A549 (cell line): ENCODE data around the gene ART1. TPM values are rescaled to one million over a fixed set of nuclear protein-coding genes. Genes with fewer than 3 reads are reported as not detected.

Source experiments
- ATAC-seq, 2 experiments: fragments of 200-7000 bp in 1 of 2; fragments of >200 bp in 1 of 2; cut with Nextera tagmentation in 1 of 2; cut with Tn5 transposase in 1 of 2; 3 replicates each; pipeline versions ENCODE4 v1.8.0 to v1.9.1; 2018 to 2020; ENCODE audit warnings: mild to moderate bottlenecking in 1 of 2, moderate library complexity in 1 of 2
- CTCF ChIA-PET: fragments of 300-600 bp; sonication (Branson Sonifier 250); formaldehyde crosslinking; extraction: SDS; loops from one replicate; lab custom pipeline; 2021; ENCODE audit warnings: antibody characterized with exemption, inconsistent platforms; lab: Yijun Ruan, JAX
- POLR2A ChIA-PET: fragments of 350-600 bp; formaldehyde crosslinking; extraction: SDS; loops from one replicate; lab custom pipeline; 2021; ENCODE audit warnings: antibody characterized with exemption, inconsistent platforms; lab: Yijun Ruan, JAX
- DNase-seq, 2 experiments: peaks; one replicate each; pipeline versions ENCODE4 v3.0.0 to v3.0.0-alpha.2; 2011 to 2016; ENCODE audit warnings: low read depth in 1 of 2, low spot score in 1 of 2
- FAIRE-seq: peaks from 2 replicates; lab custom pipeline; 2011; peaks lifted over from hg19 to GRCh38; lab: Jason Lieb, UNC
- H3K27ac ChIP-seq, 2 experiments: fragments of >200 bp; sonication (Bioruptor Twin); formaldehyde crosslinking; 3 replicates each; pipeline ENCODE4 v1.5.1; 2016 to 2017
- H3K4me1 ChIP-seq: fragments of >200 bp; sonication (Bioruptor Twin); formaldehyde crosslinking; 3 replicates; pipeline ENCODE4 v1.6.1; 2016
- H3K4me2 ChIP-seq: fragments of >200 bp; sonication (Bioruptor Twin); formaldehyde crosslinking; 3 replicates; pipeline ENCODE4 v1.6.1; 2016
- H3K4me3 ChIP-seq: fragments of >200 bp; sonication (Bioruptor Twin); formaldehyde crosslinking; 3 replicates; pipeline ENCODE4 v1.5.1; 2016
- H3K9me3 ChIP-seq: fragments of >200 bp; sonication (Bioruptor Twin); formaldehyde crosslinking; 3 replicates; pipeline ENCODE4 v1.6.1; 2016
- ATOH8 ChIP-seq: fragments of 250-450 bp; sonication (Bioruptor Pico); IDR thresholded peaks from 2 replicates; pipeline ENCODE4 v1.5.0; 2020; ENCODE audit warnings: low read depth, mild to moderate bottlenecking, moderate library complexity
- CBX8 ChIP-seq: fragments of 200-600 bp; sonication (generic); IDR thresholded peaks from 2 replicates; pipeline ENCODE4 v1.6.1; 2016
- CEBPB ChIP-seq, 2 experiments: fragments of >200 bp in 1 of 2; sonication (Bioruptor Twin) in 1 of 2; formaldehyde crosslinking in 1 of 2; IDR thresholded peaks; 2 replicates each; pipeline ENCODE4 v1.6.1; 2012 to 2016
- CHD2 ChIP-seq: fragments of 150-350 bp; IDR thresholded peaks from 2 replicates; pipeline ENCODE4 v1.6.1; 2014; ENCODE audit warnings: low read length; ENCODE audit not compliant: partially characterized antibody
- EHF ChIP-seq: fragments of 250-450 bp; sonication (Bioruptor Pico); IDR thresholded peaks from 2 replicates; pipeline ENCODE4 v1.5.0; 2020; ENCODE audit warnings: mild to moderate bottlenecking
- EHMT2 ChIP-seq: fragments of 200-600 bp; sonication (generic); IDR thresholded peaks from 2 replicates; pipeline ENCODE4 v1.6.1; 2016; ENCODE audit warnings: antibody characterized with exemption, low read depth, mild to moderate bottlenecking, moderate library complexity
- ESRRA ChIP-seq: fragments of 150-350 bp; IDR thresholded peaks from 2 replicates; pipeline ENCODE4 v1.6.1; 2014; ENCODE audit warnings: mild to moderate bottlenecking, low read length, borderline replicate concordance
- FOSB ChIP-seq: fragments of 250-450 bp; sonication (Bioruptor Pico); IDR thresholded peaks from 2 replicates; pipeline ENCODE4 v1.5.0; 2020; ENCODE audit warnings: mild to moderate bottlenecking, moderate library complexity
- HDAC2 ChIP-seq: fragments of 200-600 bp; sonication (generic); IDR thresholded peaks from 2 replicates; pipeline ENCODE4 v1.6.1; 2016
- HOXB13 ChIP-seq: fragments of 250-450 bp; sonication (Bioruptor Pico); IDR thresholded peaks from 2 replicates; pipeline ENCODE4 v1.5.0; 2020; ENCODE audit warnings: low read depth, mild to moderate bottlenecking, moderate library complexity
- HOXB5 ChIP-seq: fragments of 250-450 bp; sonication (Bioruptor Pico); IDR thresholded peaks from 2 replicates; pipeline ENCODE4 v1.5.0; 2020; ENCODE audit warnings: mild to moderate bottlenecking, moderate library complexity
- KDM5A ChIP-seq: fragments of 200-600 bp; sonication (generic); IDR thresholded peaks from 2 replicates; pipeline ENCODE4 v1.6.1; 2016; ENCODE audit warnings: antibody characterized with exemption, mild to moderate bottlenecking
- MAX ChIP-seq: IDR thresholded peaks from 2 replicates; pipeline ENCODE4 v1.6.1; 2012
- NFE2L2 ChIP-seq: fragments of 150-350 bp; conservative IDR thresholded peaks from 2 replicates; pipeline ENCODE4 v1.6.1; 2014; ENCODE audit warnings: low read length
- NPAS2 ChIP-seq: fragments of 250-450 bp; sonication (Bioruptor Pico); IDR thresholded peaks from 2 replicates; pipeline ENCODE4 v1.8.0; 2022; ENCODE audit warnings: mild to moderate bottlenecking, moderate library complexity, borderline replicate concordance
- POLR2A ChIP-seq: IDR thresholded peaks from 2 replicates; pipeline ENCODE4 v1.6.1; 2012; ENCODE audit warnings: mild to moderate bottlenecking, low read length
- RARB ChIP-seq: fragments of 250-450 bp; sonication (Bioruptor Pico); IDR thresholded peaks from 2 replicates; pipeline ENCODE4 v1.8.0; 2021; ENCODE audit warnings: mild to moderate bottlenecking, moderate library complexity
- RCOR1 ChIP-seq: fragments of 150-350 bp; IDR thresholded peaks from 2 replicates; pipeline ENCODE4 v1.6.1; 2014; ENCODE audit warnings: antibody characterized with exemption, low read length, low read depth
- REST ChIP-seq: fragments of 200-600 bp; sonication (generic); IDR thresholded peaks from 2 replicates; pipeline ENCODE4 v1.6.1; 2016; ENCODE audit warnings: antibody characterized with exemption, mild to moderate bottlenecking, moderate library complexity
- RNF2 ChIP-seq: fragments of 200-600 bp; sonication (generic); IDR thresholded peaks from 2 replicates; pipeline ENCODE4 v1.6.1; 2016; ENCODE audit warnings: low read depth, mild to moderate bottlenecking, antibody characterized with exemption, moderate library complexity, borderline replicate concordance
- SMC3 ChIP-seq: fragments of >200 bp; sonication (Bioruptor Twin); formaldehyde crosslinking; IDR thresholded peaks from 3 replicates; pipeline ENCODE4 v1.6.1; 2018; ENCODE audit warnings: inconsistent platforms
- SREBF2 ChIP-seq: fragments of 450-650 bp; IDR thresholded peaks from 2 replicates; pipeline ENCODE4 v1.6.1; 2014; ENCODE audit warnings: mild to moderate bottlenecking, moderate library complexity
- USF2 ChIP-seq: fragments of 450-650 bp; IDR thresholded peaks from 2 replicates; pipeline ENCODE4 v1.6.1; 2014; ENCODE audit warnings: antibody characterized with exemption
- ZFP36 ChIP-seq: fragments of 450-650 bp; IDR thresholded peaks from 2 replicates; pipeline ENCODE4 v1.6.1; 2014; ENCODE audit warnings: borderline replicate concordance; ENCODE audit not compliant: partially characterized antibody
- ZNF302 ChIP-seq: fragments of 250-450 bp; sonication (Bioruptor Pico); IDR thresholded peaks from 2 replicates; pipeline ENCODE4 v1.9.0; 2021; ENCODE audit warnings: inconsistent platforms, mild to moderate bottlenecking, moderate library complexity
- WGBS: methylation state at CpG from one replicate; pipeline ENCODE4 v1.1.6; 2017; ENCODE audit errors: missing lambda C conversion rate; 5-methylcytosine and 5-hydroxymethylcytosine counted together
- polyA plus RNA-seq, 4 experiments: library from polyadenylated mRNA; depleted of rRNA in 3 of 4; stranded (reverse); fragments of >200 nt; fragmentation: RNase III in 1 of 4; extraction: RNeasy Plus Mini Kit Qiagen cat#74134 plus additional on column Dnase treatment in 1 of 4; gene quantifications; 2 replicates in 3 of 4; 3 replicates in 1 of 4; pipeline ENCODE4 v1.2.3, GENCODE V29; 2011 to 2017
- TF ChIP-seq, protein P1 (sequence below): IDR thresholded peaks from 2 replicates; pipeline ENCODE4 v1.6.1; 2012; ENCODE audit warnings: low read depth, borderline replicate concordance
- TF ChIP-seq, protein P2 (sequence below): fragments of >200 bp; sonication (Bioruptor Twin); formaldehyde crosslinking; IDR thresholded peaks from 3 replicates; pipeline ENCODE4 v1.5.1; 2016

ART1 gene
- polyA plus RNA-seq, 2 of the 4 experiments (the other 2 are of a cell fraction): not detected

GRCh38 chr11:3667149-3668035 is 22.5 kb downstream of the ART1 start:
- ChIA-PET POLR2A (no interaction called here), CTCF (interaction anchor here (1.7 kb wide), 1 partner anchor 141 kb away, joined by 7 read pairs; the partner anchor contains the start of gene PGAP2)
- DNase-seq (no peak), FAIRE-seq (no peak), ATAC-seq (no peak)
- no peak overlapping the region for H3K27ac ChIP-seq
- WGBS: 96% methylated on average over 74 of the region's 89 CpGs
- H3K9me3 ChIP-seq: no peaks in the 10 kb centered on the region
- TF ChIP-seq POLR2A (no peak), RNF2 (no peak), MAX (no peak), HDAC2 (no peak), RCOR1 (no peak), FOSB (CRISPR knock-in tag) (no peak), CHD2 (no peak), ZFP36 (no peak), CBX8 (no peak), NPAS2 (CRISPR knock-in tag) (no peak), ZNF302 (CRISPR knock-in tag) (no peak), HOXB5 (no peak), CEBPB (IDR thresholded peaks at IDR 0.05) (no peak), SREBF2 (no peak), RARB (no peak)
- TF ChIP-seq, protein P1, sequence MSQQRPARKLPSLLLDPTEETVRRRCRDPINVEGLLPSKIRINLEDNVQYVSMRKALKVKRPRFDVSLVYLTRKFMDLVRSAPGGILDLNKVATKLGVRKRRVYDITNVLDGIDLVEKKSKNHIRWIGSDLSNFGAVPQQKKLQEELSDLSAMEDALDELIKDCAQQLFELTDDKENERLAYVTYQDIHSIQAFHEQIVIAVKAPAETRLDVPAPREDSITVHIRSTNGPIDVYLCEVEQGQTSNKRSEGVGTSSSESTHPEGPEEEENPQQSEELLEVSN: no peak
- TF ChIP-seq, protein P2, sequence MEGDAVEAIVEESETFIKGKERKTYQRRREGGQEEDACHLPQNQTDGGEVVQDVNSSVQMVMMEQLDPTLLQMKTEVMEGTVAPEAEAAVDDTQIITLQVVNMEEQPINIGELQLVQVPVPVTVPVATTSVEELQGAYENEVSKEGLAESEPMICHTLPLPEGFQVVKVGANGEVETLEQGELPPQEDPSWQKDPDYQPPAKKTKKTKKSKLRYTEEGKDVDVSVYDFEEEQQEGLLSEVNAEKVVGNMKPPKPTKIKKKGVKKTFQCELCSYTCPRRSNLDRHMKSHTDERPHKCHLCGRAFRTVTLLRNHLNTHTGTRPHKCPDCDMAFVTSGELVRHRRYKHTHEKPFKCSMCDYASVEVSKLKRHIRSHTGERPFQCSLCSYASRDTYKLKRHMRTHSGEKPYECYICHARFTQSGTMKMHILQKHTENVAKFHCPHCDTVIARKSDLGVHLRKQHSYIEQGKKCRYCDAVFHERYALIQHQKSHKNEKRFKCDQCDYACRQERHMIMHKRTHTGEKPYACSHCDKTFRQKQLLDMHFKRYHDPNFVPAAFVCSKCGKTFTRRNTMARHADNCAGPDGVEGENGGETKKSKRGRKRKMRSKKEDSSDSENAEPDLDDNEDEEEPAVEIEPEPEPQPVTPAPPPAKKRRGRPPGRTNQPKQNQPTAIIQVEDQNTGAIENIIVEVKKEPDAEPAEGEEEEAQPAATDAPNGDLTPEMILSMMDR: no peak
- H3K4me1 ChIP-seq: no peaks in the 10 kb centered on the region
- no peak overlapping the region for H3K4me3 ChIP-seq
- H3K4me2 ChIP-seq: no peak overlapping the region

GRCh38 chr11:3669128-3669527 is 24.2 kb downstream of the ART1 start:
- CTCF ChIA-PET: interaction anchor here (0.8 to 1.7 kb wide), 3 partner anchors 10 to 140 kb away, joined by 3 to 7 read pairs (median 4); partner anchors contain the start of gene PGAP2
- FAIRE-seq (no peak), DNase-seq (no peak)
- no peak overlapping the region for H3K4me3 ChIP-seq
- 98% methylated on average over 7 of the region's 7 CpGs for WGBS
- TF ChIP-seq USF2 (no peak), HOXB13 (CRISPR knock-in tag) (no peak), NFE2L2 (no peak), EHMT2 (no peak), KDM5A (no peak), EHF (no peak), ATOH8 (no peak), REST (no peak), SMC3 (no peak), ESRRA (no peak)
- TF ChIP-seq, all 56 proteins: peak for 0
- POLR2A ChIA-PET: no interaction called here
- ATAC-seq: peak in 1 of 2 experiments; percentile 7; a peak in 1 of 6 replicates
- H3K4me1 ChIP-seq: no peaks in the 10 kb centered on the region
- no peak overlapping the region for H3K4me2 ChIP-seq
- H3K27ac ChIP-seq: no peak overlapping the region
- no peaks in the 10 kb centered on the region for H3K9me3 ChIP-seq
